ENCODE data around the gene SYNPO2L.
"Not testable (repeated sequence)": the region's sequence is repeated elsewhere in the genome, so short reads cannot be mapped to it uniquely, and the experiment has no call there.

SYNPO2L gene

DNA sequence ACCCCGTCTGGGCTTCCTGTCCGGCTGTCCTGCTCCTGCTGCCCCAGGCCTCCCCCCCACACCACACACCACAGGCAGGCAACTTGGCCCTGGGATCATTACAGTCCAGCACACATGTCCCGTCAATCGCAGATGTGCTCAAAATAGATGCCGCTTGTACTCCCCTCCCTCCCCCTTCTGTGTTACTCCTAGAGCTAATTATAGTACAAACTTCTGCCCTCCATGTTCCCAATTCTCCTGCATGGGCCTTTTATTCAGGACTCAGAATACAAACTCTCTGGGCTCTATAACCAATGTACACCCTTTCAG lies at the start of gene SYNPO2L:
Gene SYNPO2L, minus strand, starts transcription at position 40 of the 309 bp plus-strand sequence. CDS start 107 bp downstream, outside the sequence.
- DNase-seq = no peak

DNA sequence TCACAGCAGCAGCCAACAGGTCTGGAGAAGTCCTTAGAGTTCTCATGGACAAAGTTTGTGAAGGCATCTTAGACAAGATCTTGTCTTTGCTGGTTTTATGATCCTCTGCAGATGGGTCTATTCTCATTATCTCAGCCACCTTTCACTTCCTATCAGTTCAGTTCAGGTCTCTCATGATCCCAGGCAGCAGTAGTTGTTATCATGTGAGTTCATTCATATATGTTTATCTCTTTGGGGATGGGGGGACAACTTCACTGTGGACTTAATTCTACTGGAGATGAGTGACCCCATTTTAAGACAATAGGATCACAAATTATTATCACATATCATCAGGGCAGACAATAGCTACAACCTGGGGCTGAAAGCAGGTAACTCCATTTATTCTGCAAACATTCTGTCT lies 48.1 kb upstream of the SYNPO2L start:
- not testable (repeated sequence) for DNase-seq

DNA sequence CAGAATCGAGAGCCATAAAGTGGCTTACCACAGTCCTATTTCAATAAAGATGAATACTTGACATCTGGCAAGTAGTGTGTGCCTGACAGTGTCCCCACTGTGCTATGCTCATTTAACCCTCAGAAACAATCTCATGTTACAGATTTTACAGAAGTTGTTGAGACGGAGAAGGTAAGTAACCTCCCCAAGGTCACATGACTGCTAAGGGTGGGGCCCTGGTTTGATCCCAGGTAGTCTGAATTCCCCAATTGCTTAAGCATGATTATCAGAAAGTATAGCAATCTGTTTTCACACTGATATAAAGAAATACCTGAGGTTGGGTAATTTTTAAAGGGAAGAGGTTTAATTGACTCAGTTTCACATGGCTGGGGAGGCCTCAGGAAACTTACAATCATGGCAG lies 43.0 kb upstream of the SYNPO2L start:
- not testable (repeated sequence) for DNase-seq

GRCh38 chr10:73697675-73698159 lies 41.9 kb upstream of the SYNPO2L start, which contains the start of gene AGAP5:
AGAP5 (minus strand) TSS chr10:73698109; CDS start chr10:73697755, 354 bp downstream.
- DNase-seq = not testable (repeated sequence)

DNA sequence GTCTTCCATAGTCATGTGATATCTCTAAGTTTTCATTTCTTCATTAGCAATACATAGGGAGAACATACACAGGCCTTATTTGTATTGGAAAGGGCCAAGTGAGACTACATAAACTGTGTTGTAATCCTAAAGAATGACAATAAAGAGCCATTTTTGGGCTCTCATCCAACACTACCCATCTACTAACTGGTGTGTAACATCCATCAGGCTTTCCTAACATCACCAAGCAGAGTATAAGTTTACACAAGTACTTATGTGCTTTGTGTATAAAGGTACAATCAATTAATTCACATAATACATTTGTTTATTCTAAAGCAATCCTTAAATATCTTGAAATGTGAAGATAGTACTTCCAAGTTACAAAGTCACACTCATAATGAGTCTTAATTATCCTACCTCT lies 39.5 kb upstream of the SYNPO2L start:
- not testable (repeated sequence) for DNase-seq

DNA sequence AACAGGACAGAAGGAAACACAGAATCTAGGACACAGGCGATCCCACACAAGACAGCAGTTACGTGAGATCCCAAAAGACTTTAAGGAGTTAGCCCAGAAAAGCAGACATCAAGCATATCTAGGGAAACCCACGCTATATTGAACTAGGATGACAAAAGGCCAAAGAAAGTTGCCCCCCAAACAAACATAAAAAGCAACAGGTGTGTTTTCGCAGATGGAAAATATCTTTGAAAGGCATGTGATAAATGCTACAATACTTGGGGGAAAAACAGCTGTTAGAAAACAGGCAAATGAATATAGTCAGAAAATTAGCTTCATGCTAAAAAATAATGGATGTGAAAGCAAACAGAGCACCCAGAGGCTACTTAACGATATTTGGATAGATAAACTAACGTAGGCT lies 34.9 kb upstream of the SYNPO2L start:
- DNase-seq = not testable (repeated sequence)

DNA sequence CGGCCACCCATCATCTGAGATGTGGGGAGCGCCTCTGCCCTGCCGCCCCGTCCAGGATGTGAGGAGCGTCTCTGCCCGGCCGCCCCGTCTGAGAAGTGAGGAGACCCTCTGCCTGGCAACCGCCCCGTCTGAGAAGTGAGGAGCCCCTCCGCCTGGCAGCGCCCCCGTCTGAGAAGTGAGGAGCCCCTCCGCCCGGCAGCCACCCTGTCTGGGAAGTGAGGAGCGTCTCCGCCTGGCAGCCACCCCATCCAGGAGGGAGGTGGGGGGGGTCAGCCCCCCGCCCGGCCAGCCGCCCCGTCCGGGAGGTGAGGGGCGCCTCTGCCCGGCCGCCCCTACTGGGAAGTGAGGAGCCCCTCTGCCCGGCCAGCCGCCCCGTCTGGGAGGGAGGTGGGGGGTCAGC lies 33.8 kb upstream of the SYNPO2L start:
- not testable (repeated sequence) for DNase-seq

GRCh38 chr10:73687641-73688040 lies 31.8 kb upstream of the SYNPO2L start:
- not testable (repeated sequence) for DNase-seq

- DNase-seq = not testable (repeated sequence)
These were observed 18.7 kb upstream of the SYNPO2L start for GRCh38 chr10:73674546-73674945.

- not testable (repeated sequence) for DNase-seq
These were observed 12.5 kb upstream of the SYNPO2L start for GRCh38 chr10:73668378-73668777.

- not testable (repeated sequence) for DNase-seq
These were observed 10.5 kb upstream of the SYNPO2L start for GRCh38 chr10:73666153-73666809.

DNA sequence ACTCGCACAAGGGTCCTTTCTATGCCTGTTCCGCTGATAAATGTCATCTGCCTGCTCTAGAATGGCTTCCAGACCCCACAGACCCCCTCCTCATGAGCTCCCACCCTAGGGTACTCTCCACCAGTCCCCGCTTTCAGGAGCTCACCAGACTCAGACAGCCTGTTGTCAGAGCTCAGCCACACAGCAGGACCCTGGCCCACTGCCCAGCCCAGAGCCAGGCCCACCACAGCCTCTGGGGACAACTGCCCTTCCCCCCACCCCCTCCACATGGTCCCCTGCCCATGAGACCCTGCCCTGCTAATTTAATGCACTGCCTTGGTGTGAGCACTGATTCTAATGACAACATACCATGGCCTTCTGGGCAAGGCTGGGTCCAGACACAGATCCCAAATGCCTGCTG lies 9.8 kb upstream of the SYNPO2L start:
- not testable (repeated sequence) for DNase-seq

DNA sequence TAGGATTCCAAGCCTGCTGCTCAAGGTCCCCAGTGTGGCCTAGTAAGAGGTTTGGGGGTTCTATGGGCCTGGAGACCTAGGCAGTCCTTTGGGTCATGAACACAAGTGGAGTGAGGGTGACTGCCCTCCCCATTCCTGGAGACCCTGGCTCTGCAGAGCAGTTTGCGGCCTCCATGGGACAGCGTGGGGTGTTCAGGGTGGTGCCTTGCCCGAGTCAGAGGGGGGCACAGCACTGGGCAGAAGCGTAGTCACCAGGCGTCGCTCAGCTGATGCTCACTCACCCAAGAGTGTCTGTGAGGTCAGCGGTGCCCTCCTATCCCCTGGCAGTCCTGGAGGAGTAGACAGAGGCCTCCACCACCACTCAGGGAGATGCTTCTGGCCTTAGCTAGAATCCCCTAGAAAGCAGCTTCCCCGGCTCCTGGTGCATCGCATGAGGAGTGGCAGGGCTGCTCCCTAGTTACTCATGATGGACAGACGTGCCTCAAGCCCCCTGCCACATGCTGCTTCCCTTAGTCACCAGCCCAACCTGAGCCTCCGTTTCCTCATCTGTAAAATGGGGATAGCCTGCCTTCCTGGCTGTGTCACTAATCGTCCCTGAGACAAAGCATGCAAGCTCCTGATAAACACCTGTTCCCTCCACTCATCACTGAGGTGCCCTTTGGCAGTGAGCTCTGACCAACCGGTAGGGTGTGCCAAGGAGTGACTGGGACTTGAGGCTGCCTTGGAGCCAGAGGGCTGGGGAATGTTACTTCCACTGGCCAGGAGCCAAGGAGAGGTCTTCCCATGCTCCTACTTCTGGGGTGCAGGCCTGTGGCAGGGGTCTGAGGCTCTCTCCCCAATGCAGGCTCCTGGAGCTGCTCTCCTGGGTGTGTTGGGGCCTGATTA lies 8.6 kb upstream of the SYNPO2L start:
- DNase-seq = not testable (repeated sequence)

DNA sequence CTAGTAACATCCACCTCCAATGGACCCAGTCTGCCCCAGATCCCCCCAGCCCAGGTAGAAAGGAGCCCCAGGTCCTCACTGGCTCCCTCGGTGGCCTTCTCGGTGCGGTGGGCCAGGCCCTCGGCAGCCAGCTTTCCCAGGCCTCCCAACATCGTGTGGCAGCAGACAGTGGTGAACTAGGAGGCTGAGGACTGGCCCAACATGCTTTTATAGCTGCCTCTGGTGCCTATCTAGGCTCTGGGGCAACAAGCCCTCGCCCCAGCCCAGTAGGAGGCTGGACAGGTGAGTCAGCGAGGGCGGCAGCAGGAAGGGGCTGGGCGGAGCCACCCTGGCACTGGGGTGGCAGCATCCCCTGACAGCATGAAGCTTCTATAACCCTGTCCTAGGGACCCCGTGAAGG lies 7.8 kb upstream of the SYNPO2L start:
- not testable (repeated sequence) for DNase-seq

GRCh38 chr10:73662705-73663104 lies 6.9 kb upstream of the SYNPO2L start:
- not testable (repeated sequence) for DNase-seq

- no peak for DNase-seq
These were observed 406 bp downstream of the SYNPO2L start for GRCh38 chr10:73655257-73655989.

DNA sequence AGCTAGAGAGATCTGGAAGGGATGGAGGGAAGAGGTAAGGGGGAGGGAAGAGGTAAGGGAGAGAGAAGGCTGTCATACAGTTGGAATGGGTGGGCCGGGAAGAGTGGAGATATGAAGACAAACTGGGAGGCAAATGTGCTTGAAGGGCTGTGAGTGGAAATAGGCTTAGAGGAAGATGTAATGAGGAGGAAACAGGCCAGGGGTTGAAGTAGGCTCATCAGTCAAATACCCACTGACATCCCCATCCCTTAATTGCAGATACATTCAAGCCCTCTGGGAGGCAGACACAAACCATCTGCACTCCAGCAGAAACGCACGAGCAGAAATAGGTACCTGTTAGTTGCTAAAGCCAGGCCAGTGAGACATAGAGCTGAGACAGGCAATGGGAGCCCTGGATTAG lies 2.1 kb downstream of the SYNPO2L start:
- no peak for DNase-seq

- no peak for DNase-seq
These were observed 2.6 kb downstream of the SYNPO2L start for GRCh38 chr10:73653195-73653594.

GRCh38 chr10:73650537-73651331 lies 5.1 kb downstream of the SYNPO2L start:
- no peak for DNase-seq

GRCh38 chr10:73649876-73650536 lies 5.8 kb downstream of the SYNPO2L start:
- DNase-seq = no peak

- DNase-seq = no peak
These were observed 6.6 kb downstream of the SYNPO2L start for GRCh38 chr10:73648975-73649829.

Measured in NCI-H1694 (cell line).